ENCODE data around the gene BAD. TPM values are rescaled to one million over a fixed set of nuclear protein-coding genes. Genes with fewer than 3 reads are reported as not detected.

Gene BAD
- total and polyA plus RNA-seq, 10 of the 15 experiments (the other 5 are each of a cell fraction or from before 2014, with no cell fraction given), result 1.5 to 67.2 (median 39.6) TPM

DNA sequence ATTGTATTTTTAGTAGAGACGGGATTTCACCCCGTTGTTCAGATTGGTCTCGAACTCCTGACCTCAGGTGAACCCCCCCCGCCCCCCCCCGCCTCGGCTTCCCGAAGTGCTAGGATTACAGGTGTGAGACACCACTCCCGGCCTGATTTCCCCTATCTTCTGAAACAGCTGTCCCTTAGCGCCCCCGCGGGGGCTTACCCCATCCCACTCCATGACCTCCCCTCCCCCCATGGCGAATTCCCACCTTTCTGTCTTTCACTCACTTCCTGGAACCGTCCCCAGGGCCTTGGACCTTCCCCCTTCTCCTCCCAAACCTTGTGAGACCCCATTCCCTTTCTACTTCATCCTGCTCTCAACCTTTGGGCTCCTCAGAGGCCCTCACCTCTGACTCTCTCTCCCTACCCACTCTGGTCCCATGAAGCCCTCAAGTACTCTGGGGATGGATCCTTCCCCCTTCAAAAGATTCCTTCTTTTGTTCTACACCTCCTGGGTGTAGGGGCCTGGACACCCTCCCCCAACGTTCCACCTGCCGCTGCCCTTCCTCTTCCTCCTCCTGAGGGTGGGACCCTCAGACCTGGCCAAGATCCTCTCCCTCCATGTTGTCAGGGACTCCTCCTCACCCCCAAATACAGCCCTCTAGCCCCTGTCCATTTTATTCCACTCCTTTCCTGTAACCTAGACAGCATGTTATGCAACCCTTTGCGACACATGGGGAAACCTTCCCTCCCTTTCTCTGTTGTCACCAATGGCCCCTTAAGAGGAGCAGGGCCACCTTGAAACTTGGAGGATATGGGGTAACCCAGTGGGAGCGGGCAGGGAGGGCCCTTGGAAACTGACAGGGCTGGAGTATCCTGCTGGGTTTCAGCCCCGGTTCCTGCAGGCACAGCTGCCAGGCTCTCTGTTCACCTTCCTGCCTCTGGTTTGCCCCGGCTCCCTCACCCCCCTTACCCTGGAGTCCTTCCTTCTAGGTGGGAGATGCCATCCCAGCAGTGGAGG lies 34.6 kb upstream of the BAD start (continued):
- TF ChIP-seq NFYA (IDR thresholded peaks at IDR 0.05; ENCODE audit: borderline replicate concordance, low read depth, low read length) (no peak), ZSCAN29 (IDR thresholded peaks at IDR 0.05) (no peak), HDAC6 (IDR thresholded peaks at IDR 0.05; ENCODE audit: unreplicated experiment) (no peak), STAT3 (IDR thresholded peaks at IDR 0.05; ENCODE audit: low read depth, low read length) (no peak), HCFC1 (IDR thresholded peaks at IDR 0.05; ENCODE audit: low read length) (no peak), BMI1 (IDR thresholded peaks at IDR 0.05; ENCODE audit: borderline replicate concordance) (no peak), CHD4 (IDR thresholded peaks at IDR 0.05) (no peak), RUNX3 (IDR thresholded peaks at IDR 0.05; ENCODE audit: low read length) (no peak)
- TF ChIP-seq, protein P1, sequence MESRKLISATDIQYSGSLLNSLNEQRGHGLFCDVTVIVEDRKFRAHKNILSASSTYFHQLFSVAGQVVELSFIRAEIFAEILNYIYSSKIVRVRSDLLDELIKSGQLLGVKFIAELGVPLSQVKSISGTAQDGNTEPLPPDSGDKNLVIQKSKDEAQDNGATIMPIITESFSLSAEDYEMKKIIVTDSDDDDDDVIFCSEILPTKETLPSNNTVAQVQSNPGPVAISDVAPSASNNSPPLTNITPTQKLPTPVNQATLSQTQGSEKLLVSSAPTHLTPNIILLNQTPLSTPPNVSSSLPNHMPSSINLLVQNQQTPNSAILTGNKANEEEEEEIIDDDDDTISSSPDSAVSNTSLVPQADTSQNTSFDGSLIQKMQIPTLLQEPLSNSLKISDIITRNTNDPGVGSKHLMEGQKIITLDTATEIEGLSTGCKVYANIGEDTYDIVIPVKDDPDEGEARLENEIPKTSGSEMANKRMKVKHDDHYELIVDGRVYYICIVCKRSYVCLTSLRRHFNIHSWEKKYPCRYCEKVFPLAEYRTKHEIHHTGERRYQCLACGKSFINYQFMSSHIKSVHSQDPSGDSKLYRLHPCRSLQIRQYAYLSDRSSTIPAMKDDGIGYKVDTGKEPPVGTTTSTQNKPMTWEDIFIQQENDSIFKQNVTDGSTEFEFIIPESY (IDR thresholded peaks at IDR 0.05), result no peak
- TF ChIP-seq, protein P2, sequence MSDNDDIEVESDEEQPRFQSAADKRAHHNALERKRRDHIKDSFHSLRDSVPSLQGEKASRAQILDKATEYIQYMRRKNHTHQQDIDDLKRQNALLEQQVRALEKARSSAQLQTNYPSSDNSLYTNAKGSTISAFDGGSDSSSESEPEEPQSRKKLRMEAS (IDR thresholded peaks at IDR 0.05; ENCODE audit: low read depth, low read length), result no peak
